EL (cell line): ENCODE measurements around the gene CUEDC1.
"Not testable (repeated sequence)": the region's sequence is repeated elsewhere in the genome, so short reads cannot be mapped to it uniquely, and the experiment has no call there.

Experiments
- DNase-seq: peaks from one replicate; pipeline ENCODE4 v3.0.0-alpha.2; 2016

The CUEDC1 gene

DNA sequence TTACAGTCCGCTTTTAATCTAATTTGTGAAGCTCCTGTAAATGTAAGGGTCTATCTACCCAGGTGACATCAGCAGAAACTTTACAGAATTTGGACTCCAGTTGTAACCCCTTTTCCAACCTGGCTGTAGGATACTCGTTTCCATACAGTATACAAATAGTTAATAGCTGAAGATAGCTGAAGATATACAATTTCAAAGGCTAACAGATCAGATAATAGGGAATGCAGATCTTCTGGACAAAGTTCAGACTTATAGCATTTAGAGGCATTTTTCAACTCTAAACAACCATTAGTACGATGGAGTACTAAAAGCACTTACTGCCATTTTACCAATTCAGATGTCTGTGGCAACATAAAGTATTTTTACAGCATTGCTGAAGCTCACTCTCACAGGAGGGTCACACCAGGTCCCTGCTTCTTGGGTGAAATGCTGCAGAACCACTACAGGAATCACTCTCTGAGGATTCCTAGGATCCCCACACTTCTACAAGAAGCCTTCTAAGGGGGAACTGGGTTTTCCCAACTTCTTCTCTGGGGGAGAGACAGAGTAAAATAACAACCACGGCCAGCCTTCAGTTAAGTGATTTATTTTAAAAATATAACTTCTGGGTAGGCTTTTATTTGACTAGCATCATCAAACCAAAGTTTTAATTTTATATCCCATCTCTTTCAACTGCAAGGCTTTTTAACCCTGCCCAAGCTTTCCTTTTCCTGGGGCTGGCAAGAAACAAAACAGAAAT lies 29.9 kb upstream of the CUEDC1 start:
- DNase-seq = no peak

- peak; percentile 45 for DNase-seq
Observed at GRCh38 chr17:57984261-57984890, 29.2 kb upstream of the CUEDC1 start.

GRCh38 chr17:57983446-57983845 lies 28.2 kb upstream of the CUEDC1 start:
- DNase-seq = no peak

DNA sequence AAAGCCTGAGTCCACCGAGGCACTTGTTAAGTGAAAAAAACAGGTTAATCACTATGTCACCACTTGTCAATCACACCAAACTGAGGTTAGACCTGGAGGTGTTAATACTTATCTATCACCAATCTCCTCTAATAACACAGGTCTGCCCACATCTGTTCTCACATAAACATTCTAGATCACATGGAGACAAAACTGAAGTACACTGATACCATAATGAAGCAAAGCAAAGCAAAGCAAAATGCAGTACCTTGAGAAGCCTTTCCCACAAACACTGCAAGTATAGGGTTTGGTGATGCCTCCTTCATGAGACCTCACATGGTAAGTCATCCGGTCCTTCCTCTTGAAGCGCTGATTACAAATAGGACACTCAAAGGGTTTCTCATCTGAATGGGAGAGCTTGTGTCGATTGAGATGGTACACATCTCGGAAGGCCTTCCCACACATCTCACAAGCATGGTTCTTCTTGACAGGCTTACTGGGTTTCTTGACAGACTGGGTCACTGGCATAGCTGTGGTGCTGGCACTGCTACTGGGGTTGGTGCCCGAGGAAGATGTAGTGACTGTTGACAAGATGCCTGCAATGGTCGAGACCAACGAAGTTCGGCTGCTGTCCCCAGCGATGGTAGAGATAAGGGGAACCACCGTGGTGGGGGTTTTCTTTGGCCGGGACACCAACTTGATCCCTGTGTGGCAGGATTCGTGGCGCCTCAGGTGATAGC lies 27.4 kb upstream of the CUEDC1 start:
- DNase-seq = no peak

GRCh38 chr17:57980522-57980921 lies 25.3 kb upstream of the CUEDC1 start:
- no peak for DNase-seq

- no peak for DNase-seq
Observed at GRCh38 chr17:57979076-57979475, 23.9 kb upstream of the CUEDC1 start.

DNA sequence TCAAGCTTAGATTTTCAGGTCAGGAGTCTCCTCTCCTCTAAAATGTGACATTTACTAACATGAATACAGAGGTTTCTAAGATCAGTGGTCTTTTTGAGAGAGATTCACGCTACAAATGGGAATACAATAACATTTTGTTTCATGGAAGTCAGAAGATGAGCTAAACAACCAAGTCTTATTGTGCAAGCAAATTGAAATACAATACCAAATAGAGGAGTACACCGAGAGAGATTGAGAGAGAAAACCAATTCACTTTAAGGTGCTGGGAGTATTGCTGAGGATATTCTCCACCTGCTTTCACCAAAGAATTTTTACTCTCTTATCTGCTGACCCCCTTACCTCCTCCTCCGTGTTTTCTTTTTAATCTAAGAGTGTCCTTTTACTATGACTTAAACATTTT lies 21.4 kb upstream of the CUEDC1 start:
- DNase-seq = no peak

DNA sequence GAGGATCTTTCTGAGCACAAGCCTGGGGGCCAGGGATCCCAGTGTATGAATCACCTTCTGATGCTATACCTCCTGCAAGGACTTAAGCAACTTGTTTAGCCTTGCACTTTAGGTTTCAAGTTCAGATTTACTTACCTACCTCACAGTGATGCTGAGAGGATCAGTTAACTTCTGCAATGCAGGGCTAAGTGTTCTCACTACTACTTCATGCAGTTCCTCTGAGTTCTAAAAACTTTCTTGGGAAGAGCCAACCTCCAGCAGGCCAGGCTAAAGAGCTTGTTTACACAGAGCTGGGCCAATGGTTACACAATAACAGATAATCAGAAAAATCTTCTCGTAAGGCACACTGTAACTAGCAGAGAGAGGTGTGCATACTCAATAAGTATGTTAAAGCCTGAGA lies 19.8 kb upstream of the CUEDC1 start:
- no peak for DNase-seq

DNA sequence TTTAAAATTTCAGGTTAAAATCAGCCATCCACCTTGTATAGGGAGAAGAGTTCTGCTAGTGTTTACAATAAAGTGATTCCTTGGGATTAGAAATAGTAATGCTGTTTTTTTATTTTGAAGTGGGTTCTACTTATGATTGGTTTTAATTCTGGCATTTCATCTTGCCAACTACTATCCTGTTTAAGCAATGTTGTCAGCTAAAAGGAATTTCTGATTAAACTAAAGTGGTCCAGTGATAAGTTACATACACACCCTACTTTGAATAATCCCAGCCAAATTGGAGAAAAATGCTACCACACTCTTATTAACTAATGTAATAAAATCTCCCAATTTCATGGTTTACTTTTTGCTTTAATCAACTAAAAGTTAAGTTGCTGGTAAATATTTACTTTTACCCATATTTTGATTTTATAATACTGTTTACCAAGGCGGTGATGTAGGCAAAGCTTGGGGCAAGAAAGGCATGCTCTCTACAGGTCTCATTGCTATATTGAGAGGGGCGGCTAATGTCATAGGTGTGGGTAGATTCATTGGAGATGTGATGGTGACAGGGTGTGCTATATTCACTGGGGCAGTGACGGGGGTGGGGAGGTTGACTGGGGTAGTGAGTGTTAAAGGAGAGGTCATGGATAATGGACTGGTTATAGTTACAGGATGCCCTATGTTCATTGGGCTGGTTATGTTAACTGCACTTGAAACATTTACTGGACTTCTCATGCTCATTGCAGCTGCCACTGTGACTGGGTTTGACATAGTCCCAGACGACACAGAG lies 19.0 kb upstream of the CUEDC1 start:
- not testable (repeated sequence) for DNase-seq

GRCh38 chr17:57972151-57972550 lies 16.9 kb upstream of the CUEDC1 start:
- DNase-seq = no peak

GRCh38 chr17:57971572-57971971 lies 16.4 kb upstream of the CUEDC1 start:
- DNase-seq = no peak

GRCh38 chr17:57970710-57971109 lies 15.5 kb upstream of the CUEDC1 start:
- peak; percentile 43 for DNase-seq

GRCh38 chr17:57968456-57968855 lies 13.2 kb upstream of the CUEDC1 start:
- DNase-seq = no peak

DNA sequence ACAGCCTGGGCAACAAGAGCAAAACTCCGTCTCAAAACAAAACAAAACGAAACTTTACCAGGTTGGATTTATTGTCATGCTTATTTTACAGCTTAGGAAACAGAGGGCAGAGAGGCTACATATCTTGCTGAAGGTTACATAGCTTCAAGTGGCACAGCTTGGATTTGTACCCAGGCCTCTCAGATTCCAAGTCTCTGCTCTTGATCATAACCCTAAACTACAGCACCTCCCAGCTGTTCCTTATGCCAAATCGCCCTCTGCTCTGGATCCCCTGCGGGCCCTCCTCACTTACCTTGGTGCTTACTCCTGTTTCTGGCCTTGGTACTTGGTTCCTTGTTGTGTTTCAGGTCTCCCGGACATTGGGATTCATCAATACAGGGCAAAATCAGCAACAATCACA lies 11.7 kb upstream of the CUEDC1 start:
- DNase-seq = no peak

GRCh38 chr17:57966246-57966645 lies 11.0 kb upstream of the CUEDC1 start:
- no peak for DNase-seq

- DNase-seq = no peak
Observed at GRCh38 chr17:57965521-57966160, 10.4 kb upstream of the CUEDC1 start.

GRCh38 chr17:57963149-57963511 lies 7.9 kb upstream of the CUEDC1 start:
- no peak for DNase-seq

DNA sequence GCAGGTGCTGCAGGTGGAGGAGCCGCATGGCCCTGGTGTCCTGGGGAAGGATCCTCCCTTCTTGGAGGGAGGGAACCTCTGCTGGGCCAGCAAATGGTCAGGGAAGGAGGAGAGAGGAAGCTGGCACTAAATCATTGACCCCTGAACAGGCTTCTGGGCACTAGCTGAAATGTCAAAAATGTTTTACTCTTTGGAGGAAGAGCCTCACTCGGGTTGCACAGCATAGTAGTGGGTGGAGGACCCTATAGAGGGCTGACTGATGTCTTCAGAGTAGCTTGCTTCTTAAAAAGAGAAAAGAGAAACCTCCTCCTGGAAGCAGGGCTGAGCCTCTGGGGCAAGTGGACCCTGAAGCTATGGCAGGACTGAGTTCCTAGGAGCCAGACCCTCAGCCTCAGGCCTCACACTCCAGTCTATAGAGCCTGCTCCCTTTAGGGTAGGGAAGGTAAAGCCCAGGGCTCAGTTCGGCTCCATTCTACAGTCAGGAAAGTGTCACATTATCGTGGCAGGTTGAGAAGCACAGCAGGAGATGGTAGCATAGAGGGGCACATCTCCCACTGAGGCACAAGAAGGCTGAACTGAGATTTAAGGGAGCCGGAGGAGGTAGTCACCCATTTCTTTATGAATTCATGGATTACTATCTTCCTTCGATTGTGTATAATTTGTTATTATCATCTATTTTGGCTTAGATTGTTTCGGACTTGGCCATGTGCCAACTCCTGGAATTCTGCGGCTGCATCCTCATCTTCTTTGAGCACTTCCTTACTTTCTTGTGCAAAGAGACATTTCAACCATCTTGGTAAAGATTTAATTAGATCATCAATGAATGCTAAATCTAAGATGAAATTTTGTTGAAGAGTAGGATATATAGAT lies 7.3 kb upstream of the CUEDC1 start:
- DNase-seq = no peak

- DNase-seq = no peak
Observed at GRCh38 chr17:57959929-57960328, 4.7 kb upstream of the CUEDC1 start.

DNA sequence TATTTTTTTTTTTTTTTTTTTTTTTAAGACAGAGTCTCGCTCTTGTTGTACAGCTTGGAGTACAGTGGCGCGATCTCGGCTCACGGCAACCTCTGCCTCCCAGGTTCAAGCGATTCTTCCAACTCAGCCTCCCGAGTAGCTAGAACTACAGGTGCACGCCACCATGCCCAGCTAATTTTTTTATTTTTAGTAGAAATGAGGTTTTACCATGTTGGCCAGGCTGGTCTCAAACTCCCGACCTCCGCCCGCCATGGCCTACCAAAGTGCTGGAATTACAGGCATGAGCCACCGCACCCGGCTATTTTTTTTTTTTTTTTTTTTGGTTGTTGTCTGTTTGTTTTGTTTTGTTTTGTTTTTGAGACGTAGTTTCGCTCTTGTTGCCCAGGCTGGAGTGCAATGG lies 3.2 kb upstream of the CUEDC1 start:
- not testable (repeated sequence) for DNase-seq

DNA sequence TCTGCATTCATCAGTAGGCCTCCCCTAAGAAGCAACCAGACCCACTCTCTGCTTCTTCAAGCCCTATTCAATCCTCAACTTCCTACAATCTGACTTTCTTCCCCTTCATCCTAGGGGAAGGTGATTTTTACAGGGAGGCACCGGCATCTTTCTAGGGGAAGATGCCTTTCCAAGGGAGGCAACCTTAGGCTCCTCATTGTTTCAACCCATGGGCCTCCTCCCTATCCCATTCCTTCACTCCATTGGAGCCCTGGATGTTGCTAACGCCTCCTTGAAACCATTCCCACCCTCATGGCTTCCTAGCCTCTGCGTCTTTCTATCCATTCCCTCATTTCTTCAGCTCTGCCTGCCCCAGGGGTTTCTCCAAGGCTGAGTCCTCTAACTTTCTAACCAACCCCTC lies 2.7 kb upstream of the CUEDC1 start:
- no peak for DNase-seq
